Bronchial epithelial cell (primary cell): Measurements from ENCODE around the gene ADAMTS15. TPM values are rescaled to one million over a fixed set of nuclear protein-coding genes. Genes with fewer than 3 reads are reported as not detected.

Experiments
- DNase-seq: peaks from one replicate; pipeline ENCODE4 v3.0.0-alpha.2; 2010; ENCODE audit warnings: low read depth
- FAIRE-seq: peaks from 2 replicates; lab custom pipeline; 2011; peaks lifted over from hg19 to GRCh38; lab: Jason Lieb, UNC
- H3K27me3 ChIP-seq: 2 replicates; pipeline ENCODE4 v1.5.1; 2011; ENCODE audit warnings: low read length; ENCODE audit not compliant: control insufficient read depth, insufficient read depth
- H3K36me3 ChIP-seq: 2 replicates; pipeline ENCODE4 v1.5.1; 2011; ENCODE audit warnings: low read length; ENCODE audit not compliant: control insufficient read depth, insufficient read depth
- H3K4me3 ChIP-seq: 2 replicates; pipeline ENCODE4 v1.5.1; 2011; ENCODE audit warnings: mild to moderate bottlenecking, low read depth, low read length, control low read depth
- CTCF ChIP-seq: IDR thresholded peaks from 2 replicates; pipeline ENCODE4 v1.5.1; 2011; ENCODE audit warnings: mild to moderate bottlenecking, moderate library complexity, low read length, control low read depth, inconsistent platforms; ENCODE audit not compliant: insufficient read depth, severe bottlenecking
- total RNA-seq: library from RNA; depleted of rRNA; stranded (reverse); fragments of >200 nt; gene quantifications from 2 replicates; pipeline ENCODE4 v1.2.1, GENCODE V29; 2014

ADAMTS15 gene
- total RNA-seq = 0.13 and 0.26 TPM in 2 replicates

GRCh38 chr11:130448416-130449309, at the start of gene ADAMTS15:
Gene ADAMTS15 (plus strand): TSS chr11:130448645. CDS start chr11:130448974, 329 bp downstream.
- H3K4me3 ChIP-seq = peak within 1 kb of the TSS; percentile 43
- no peak for TF ChIP-seq CTCF
- FAIRE-seq (no peak), DNase-seq (peak; percentile 72)
- no peaks in the 10 kb centered on the region for H3K27me3 ChIP-seq
- H3K36me3 ChIP-seq = no peaks in the 10 kb centered on the region

- no peak for DNase-seq
- TF ChIP-seq CTCF = no peak
Observed at GRCh38 chr11:130399196-130399595, 49.2 kb upstream of the ADAMTS15 start.

GRCh38 chr11:130400781-130401483, 47.5 kb upstream of the ADAMTS15 start:
- no peak overlapping the region for H3K4me3 ChIP-seq
- H3K36me3 ChIP-seq = no peaks in the 10 kb centered on the region
- no peak for TF ChIP-seq CTCF
- FAIRE-seq = no peak
- no peaks in the 10 kb centered on the region for H3K27me3 ChIP-seq
- peak; percentile 18 for DNase-seq

More at GRCh38 chr11:130399196-130399595, 49.2 kb upstream of the ADAMTS15 start:
- Histone ChIP-seq H3K27me3 (peaks cover under 1% of the 10 kb centered on the region), H3K36me3 (no peaks in the 10 kb centered on the region), H3K4me3 (no peak overlapping the region)
- FAIRE-seq = no peak

GRCh38 chr11:130402570-130402969, 45.9 kb upstream of the ADAMTS15 start:
- Histone ChIP-seq H3K27me3 (no peaks in the 10 kb centered on the region), H3K4me3 (no peak overlapping the region), H3K36me3 (no peaks in the 10 kb centered on the region)
- DNase-seq (no peak), FAIRE-seq (no peak)
- no peak for TF ChIP-seq CTCF

GRCh38 chr11:130403271-130403804, 45.1 kb upstream of the ADAMTS15 start:
- FAIRE-seq (peak; percentile 98), DNase-seq (peak; percentile 94)
- no peak for TF ChIP-seq CTCF
- Histone ChIP-seq H3K4me3 (no peak overlapping the region), H3K27me3 (no peaks in the 10 kb centered on the region), H3K36me3 (no peaks in the 10 kb centered on the region)
